DND-41 (cell line): ENCODE results near the gene RSBN1.

Experiments
- ATAC-seq: fragments of 200-7000 bp; cut with Tn5 transposase; 3 replicates; pipeline ENCODE4 v1.9.1; 2021; ENCODE audit warnings: low read depth; ENCODE audit not compliant: insufficient read depth
- DNase-seq: peaks from one replicate; pipeline ENCODE4 v3.0.0-alpha.2; 2020
- H2AFZ ChIP-seq: 2 replicates; pipeline ENCODE4 v1.6.0; 2012; ENCODE audit warnings: low read depth, low read length
- H3K27ac ChIP-seq: 2 replicates; pipeline ENCODE4 v1.5.1; 2012; ENCODE audit warnings: low read length, inconsistent platforms
- H3K27me3 ChIP-seq: fragments of 200-600 bp; sonication (generic); 2 replicates; pipeline ENCODE4 v1.6.0; 2012; ENCODE audit warnings: low read length, mild to moderate bottlenecking, inconsistent platforms; ENCODE audit not compliant: insufficient read depth, poor library complexity
- H3K36me3 ChIP-seq: 2 replicates; pipeline ENCODE4 v1.5.1; 2012; ENCODE audit warnings: low read length, inconsistent platforms; ENCODE audit not compliant: insufficient read depth
- H3K4me1 ChIP-seq: 2 replicates; pipeline ENCODE4 v1.5.1; 2012; ENCODE audit warnings: mild to moderate bottlenecking, low read length; ENCODE audit not compliant: insufficient read depth
- H3K4me2 ChIP-seq: 2 replicates; pipeline ENCODE4 v1.6.0; 2012; ENCODE audit warnings: mild to moderate bottlenecking, moderate library complexity, low read length, inconsistent platforms; ENCODE audit not compliant: insufficient read depth
- H3K4me3 ChIP-seq, 2 experiments: fragments of 200-600 bp in 1 of 2; shearing (Covaris generic) in 1 of 2; 2 replicates each; pipeline ENCODE4 v1.5.1; 2012 to 2016; ENCODE audit warnings: inconsistent platforms in 2 of 2, low read length in 2 of 2, mild to moderate bottlenecking in 2 of 2, low read depth in 1 of 2, moderate library complexity in 1 of 2
- H3K79me2 ChIP-seq: 2 replicates; pipeline ENCODE4 v1.6.0; 2012; ENCODE audit warnings: low read length, inconsistent platforms; ENCODE audit not compliant: insufficient read depth
- H3K9ac ChIP-seq: 2 replicates; pipeline ENCODE4 v1.6.0; 2012; ENCODE audit warnings: low read depth, mild to moderate bottlenecking, inconsistent platforms, low read length, moderate library complexity
- H3K9me3 ChIP-seq: 2 replicates; pipeline ENCODE4 v1.5.1; 2012; ENCODE audit warnings: low read length, moderate library complexity, mild to moderate bottlenecking, inconsistent platforms; ENCODE audit not compliant: insufficient read depth, severe bottlenecking
- H4K20me1 ChIP-seq: 2 replicates; pipeline ENCODE4 v1.6.0; 2012; ENCODE audit warnings: low read length; ENCODE audit not compliant: insufficient read depth
- EZH2 ChIP-seq: IDR thresholded peaks from 3 replicates; pipeline ENCODE4 v1.6.1; 2012; ENCODE audit warnings: borderline replicate concordance, low read depth, mild to moderate bottlenecking, moderate library complexity, low read length, inconsistent platforms; ENCODE audit not compliant: severe bottlenecking
- TF ChIP-seq, protein P1 (sequence below): IDR thresholded peaks from 2 replicates; pipeline ENCODE4 v1.5.1; 2012; ENCODE audit warnings: borderline replicate concordance, low read length, moderate library complexity, mild to moderate bottlenecking; ENCODE audit not compliant: poor library complexity, severe bottlenecking; ENCODE audit errors: extremely low read depth

RSBN1 gene

DNA sequence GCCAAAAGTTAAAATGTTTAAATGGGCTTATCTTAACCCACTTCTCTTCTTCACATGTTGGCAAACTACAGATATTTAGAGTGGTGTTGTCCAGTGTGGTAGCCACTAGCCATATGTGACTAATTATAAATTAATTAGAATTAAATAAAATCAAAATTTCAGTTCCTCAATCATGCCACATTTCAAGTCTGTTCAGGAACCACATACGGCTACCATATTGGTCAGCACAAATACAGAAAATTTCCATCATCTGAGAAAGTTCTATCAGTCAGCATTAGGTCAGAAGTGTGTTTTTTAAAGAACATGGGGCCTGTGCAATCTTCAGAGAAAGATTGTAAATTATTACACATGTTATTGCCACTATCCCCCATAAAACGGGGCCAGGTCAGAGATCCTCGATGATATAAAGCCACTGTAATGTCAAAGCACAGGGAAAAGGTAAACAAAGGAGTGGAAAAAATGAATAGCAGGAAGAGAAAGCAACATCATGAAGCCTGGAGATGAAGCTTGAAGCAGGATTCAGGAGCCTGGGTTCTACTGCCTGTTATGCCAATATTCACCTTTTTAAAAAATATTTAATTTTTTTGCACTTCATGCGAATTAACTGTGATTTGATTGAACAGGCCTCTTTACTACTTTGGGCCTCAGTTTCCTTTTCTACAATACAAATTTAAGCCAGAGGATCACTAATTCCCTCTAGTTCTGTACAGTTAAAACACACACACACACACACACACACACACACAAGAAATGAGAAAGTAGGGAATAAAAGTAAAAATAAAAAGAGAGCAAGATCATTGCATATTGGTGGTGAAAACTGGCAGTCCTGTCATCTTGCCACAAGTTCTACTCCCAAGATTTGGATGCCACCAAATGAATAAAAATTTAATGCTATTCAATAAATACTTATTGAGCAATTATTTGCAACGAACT lies 2.3 kb downstream of the RSBN1 start:
- ATAC-seq (no peak), DNase-seq (no peak)
- Histone ChIP-seq H3K36me3 (peaks cover 11% of the 10 kb centered on the region), H3K27ac (peak overlapping the region; percentile 36; the same call in 1 of the 2 replicates), H3K9me3 (no peaks in the 10 kb centered on the region), H2AFZ (no peak overlapping the region), H3K9ac (peak overlapping the region; percentile 84), H3K4me2 (peak overlapping the region; percentile 79), H3K4me3 (peak overlapping the region; percentile 77 to 88; a peak in 3 of 4 replicates), H3K4me1 (peaks cover 42% of the 10 kb centered on the region), H4K20me1 (peaks cover 5% of the 10 kb centered on the region; the same call in 1 of the 2 replicates), H3K27me3 (no peaks in the 10 kb centered on the region), H3K79me2 (peaks cover 71% of the 10 kb centered on the region)
- TF ChIP-seq EZH2 = no peak
- TF ChIP-seq, protein P1, sequence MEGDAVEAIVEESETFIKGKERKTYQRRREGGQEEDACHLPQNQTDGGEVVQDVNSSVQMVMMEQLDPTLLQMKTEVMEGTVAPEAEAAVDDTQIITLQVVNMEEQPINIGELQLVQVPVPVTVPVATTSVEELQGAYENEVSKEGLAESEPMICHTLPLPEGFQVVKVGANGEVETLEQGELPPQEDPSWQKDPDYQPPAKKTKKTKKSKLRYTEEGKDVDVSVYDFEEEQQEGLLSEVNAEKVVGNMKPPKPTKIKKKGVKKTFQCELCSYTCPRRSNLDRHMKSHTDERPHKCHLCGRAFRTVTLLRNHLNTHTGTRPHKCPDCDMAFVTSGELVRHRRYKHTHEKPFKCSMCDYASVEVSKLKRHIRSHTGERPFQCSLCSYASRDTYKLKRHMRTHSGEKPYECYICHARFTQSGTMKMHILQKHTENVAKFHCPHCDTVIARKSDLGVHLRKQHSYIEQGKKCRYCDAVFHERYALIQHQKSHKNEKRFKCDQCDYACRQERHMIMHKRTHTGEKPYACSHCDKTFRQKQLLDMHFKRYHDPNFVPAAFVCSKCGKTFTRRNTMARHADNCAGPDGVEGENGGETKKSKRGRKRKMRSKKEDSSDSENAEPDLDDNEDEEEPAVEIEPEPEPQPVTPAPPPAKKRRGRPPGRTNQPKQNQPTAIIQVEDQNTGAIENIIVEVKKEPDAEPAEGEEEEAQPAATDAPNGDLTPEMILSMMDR = no peak

DNA sequence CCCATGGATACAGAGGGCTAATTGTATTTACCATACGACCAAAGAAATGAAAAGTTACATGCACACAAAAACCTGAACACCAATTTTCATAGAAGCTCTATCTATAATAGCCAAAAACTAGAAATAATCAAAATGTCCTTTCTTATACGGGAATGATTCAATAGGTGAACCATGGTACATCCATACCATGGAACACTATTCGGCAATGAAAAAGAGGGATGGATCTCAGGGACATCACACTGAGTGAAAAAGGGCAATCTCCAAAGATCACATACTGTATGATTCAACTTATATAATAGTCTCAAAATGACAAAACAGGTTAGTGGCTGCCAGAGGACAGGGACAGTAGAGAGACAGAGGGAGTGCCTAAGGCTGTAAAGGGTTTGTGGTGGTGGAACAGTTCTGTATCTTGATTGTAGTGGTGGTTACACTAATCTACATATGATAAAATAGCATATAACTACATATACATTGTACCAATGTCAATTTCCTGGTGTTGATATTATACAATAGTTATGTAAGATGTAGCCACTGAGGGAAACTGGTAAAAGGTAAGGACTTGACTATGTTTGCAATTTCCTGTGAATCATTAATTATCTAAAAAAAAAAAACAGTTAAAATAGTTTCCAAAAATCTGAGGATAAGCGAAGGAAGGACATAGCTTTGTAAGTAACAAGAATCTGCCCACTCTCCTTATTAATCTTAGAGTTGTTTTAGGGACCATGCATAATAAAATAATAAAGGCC lies 3.7 kb downstream of the RSBN1 start:
- Histone ChIP-seq H3K9me3 (no peaks in the 10 kb centered on the region), H3K4me2 (peak overlapping the region; percentile 79), H4K20me1 (peaks cover 5% of the 10 kb centered on the region; the same call in 1 of the 2 replicates), H3K36me3 (peaks cover 11% of the 10 kb centered on the region), H3K4me3 (peak overlapping the region in 1 of 2 experiments; percentile 88; a peak in 2 of 4 replicates), H3K27ac (peak overlapping the region; percentile 40; the same call in 1 of the 2 replicates), H3K27me3 (no peaks in the 10 kb centered on the region), H3K9ac (peak overlapping the region; percentile 84; the same call in 1 of the 2 replicates), H2AFZ (no peak overlapping the region), H3K4me1 (peaks cover 53% of the 10 kb centered on the region), H3K79me2 (peaks cover 85% of the 10 kb centered on the region)
- DNase-seq = no peak
- ATAC-seq = no peak
- TF ChIP-seq, protein P1 = no peak
- no peak for TF ChIP-seq EZH2

DNA sequence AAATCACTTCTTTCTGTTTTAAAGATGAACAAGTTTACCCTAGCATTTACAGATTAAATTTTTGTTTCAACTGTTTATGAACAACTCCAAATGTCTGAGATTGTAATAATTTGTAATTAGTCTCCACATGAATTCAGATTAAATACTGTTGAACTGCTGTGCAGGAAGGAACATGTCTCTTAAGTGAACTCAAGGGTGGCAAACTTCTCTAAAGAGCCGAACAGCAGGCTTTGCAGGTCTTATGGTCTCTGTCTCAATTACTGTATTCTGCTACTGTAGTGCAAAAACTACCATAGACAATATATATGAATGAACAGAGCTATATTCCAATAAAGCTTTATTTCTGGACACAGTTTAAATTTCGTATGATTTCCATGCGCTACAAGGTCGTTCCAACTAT lies 6.6 kb downstream of the RSBN1 start:
- Histone ChIP-seq H3K79me2 (peaks cover 100% of the 10 kb centered on the region), H3K4me2 (peak overlapping the region; percentile 4; the same call in 1 of the 2 replicates), H3K27ac (no peak overlapping the region), H3K4me1 (peaks cover 51% of the 10 kb centered on the region), H4K20me1 (peaks cover 12% of the 10 kb centered on the region; the same call in 1 of the 2 replicates), H3K9ac (no peak overlapping the region), H3K4me3 (no peak overlapping the region), H3K36me3 (peaks cover 14% of the 10 kb centered on the region), H2AFZ (no peak overlapping the region), H3K9me3 (no peaks in the 10 kb centered on the region), H3K27me3 (no peaks in the 10 kb centered on the region)
- no peak for ATAC-seq
- no peak for TF ChIP-seq EZH2
- TF ChIP-seq, protein P1 = no peak
- no peak for DNase-seq
